ENCODE results near the gene ERVK3-1.
"Not testable (repeated sequence)": the region's sequence is repeated elsewhere in the genome, so short reads cannot be mapped to it uniquely, and the experiment has no call there.

The ERVK3-1 gene

GRCh38 chr19:58338825-58339558 is 33.8 kb downstream of the ERVK3-1 start:
- Histone ChIP-seq H3K27me3 (no peaks in the 10 kb centered on the region), H3K36me3 (peaks cover 54 to 94% (median 76%) of the 10 kb centered on the region in 11 experiments), H3K4me3 (no peak overlapping the region), H3K9ac (no peak overlapping the region), H3K4me1 (peaks cover 8 to 30% (median 16%) of the 10 kb centered on the region in 10 experiments; a peak in 19 of 20 replicates), H3K9me3 (replicated peaks in 1 of 11) (peaks cover 10 to 24% (median 18%) of the 10 kb centered on the region in 11 experiments; a peak in 19 of 22 replicates), H3K27ac (peak overlapping the region in 1 of 11 experiments; percentile 18; a peak in 1 of 22 replicates), H3K4me2 (peak overlapping the region in 1 of 11 experiments; percentile 48; a peak in 3 of 22 replicates), H4K20me1 (peaks cover 0 to 40% (median 16%) of the 10 kb centered on the region in 11 experiments; a peak in 11 of 22 replicates)
- no peak for TF ChIP-seq Cebpa-rat (IDR thresholded peaks at IDR 0.05)

DNA sequence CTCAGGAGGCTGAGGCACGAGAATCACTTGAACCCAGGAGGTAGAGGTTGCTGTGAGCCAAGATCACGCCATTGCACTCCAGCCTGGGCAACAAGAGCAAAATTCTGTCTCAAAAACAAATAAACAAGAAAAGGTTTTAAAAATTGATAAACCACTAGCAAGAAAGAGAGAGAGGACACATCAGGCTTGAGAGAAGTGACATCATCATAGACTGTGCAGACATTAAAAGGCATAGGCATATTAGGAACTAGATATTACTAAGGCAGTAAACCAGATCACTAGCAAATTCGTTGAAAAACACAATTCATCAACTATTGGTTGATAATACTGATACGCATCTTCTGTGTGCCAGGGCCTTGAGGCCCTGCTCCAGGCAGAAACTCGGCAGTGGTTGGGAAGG is 40.4 kb downstream of the ERVK3-1 start:
- Histone ChIP-seq H3K9me3 (replicated peaks in 1 of 11) (peaks cover 0 to 11% (median 7%) of the 10 kb centered on the region in 11 experiments; a peak in 10 of 22 replicates), H4K20me1 (peaks cover 3 to 31% (median 12%) of the 10 kb centered on the region in 11 experiments; a peak in 17 of 22 replicates), H3K4me2 (peak overlapping the region; percentile 86 to 99 (median 96)), H3K4me1 (peaks cover 42 to 61% (median 55%) of the 10 kb centered on the region in 10 experiments), H3K27me3 (no peaks in the 10 kb centered on the region), H3K36me3 (peaks cover 0 to 52% (median 31%) of the 10 kb centered on the region in 11 experiments; a peak in 20 of 22 replicates), H3K27ac (peak overlapping the region in 6 of 11 experiments; percentile 81 to 98 (median 89); a peak in 11 of 22 replicates), H3K4me3 (peak overlapping the region in 4 of 10 experiments; percentile 78 to 88 (median 86); a peak in 2 of 20 replicates), H3K9ac (peak overlapping the region in 8 of 11 experiments; percentile 79 to 91 (median 89); a peak in 10 of 22 replicates)
- no peak for TF ChIP-seq Cebpa-rat (IDR thresholded peaks at IDR 0.05)

DNA sequence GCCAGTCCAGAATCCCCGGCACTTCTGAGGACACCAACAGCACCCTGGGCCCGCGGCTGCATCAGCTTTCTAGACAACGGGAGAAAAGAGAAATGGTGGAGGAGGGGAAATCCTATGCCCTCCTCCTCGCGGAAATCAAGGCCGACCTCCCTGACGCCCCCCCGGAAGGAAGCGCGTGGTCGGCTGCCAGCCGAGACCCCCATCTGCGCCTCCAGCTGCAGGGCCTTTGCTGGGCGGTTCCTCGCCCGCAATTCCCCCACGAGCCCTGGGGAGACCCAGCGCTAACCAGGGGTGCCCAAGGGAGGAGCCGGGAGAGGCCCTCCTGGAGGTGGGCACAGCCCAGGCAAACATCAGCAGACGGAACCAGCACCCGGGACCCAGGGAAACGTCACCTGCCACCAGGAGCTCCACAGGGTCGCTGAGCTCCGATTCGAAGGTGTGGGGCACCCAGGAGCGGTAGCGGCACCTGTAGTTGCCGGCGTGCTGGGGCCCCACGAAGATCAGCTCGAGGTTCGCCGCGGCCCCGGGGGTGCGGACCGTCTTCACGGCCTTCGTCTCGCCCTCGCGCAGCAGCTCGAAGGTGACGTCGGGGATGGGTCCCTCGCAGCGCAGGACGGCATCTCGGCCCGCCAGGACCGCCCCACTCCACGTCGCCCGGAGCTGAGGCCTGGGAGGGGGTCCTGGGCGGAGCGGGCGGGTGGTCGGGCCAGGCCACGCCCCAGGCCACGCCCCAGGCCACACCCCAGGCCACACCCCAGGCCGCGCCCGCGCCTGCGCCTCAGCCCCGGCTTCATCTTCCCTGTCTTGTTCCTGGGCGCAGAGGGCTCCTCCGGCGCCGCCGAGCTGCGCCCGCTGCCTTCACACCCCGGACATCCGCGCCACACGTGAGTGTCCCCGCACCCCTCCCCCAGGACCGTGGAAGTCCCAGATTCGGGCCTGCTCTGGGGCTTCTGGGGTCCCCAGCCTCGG is 42.1 kb downstream of the ERVK3-1 start:
- TF ChIP-seq Cebpa-rat (IDR thresholded peaks at IDR 0.05): no peak
- H3K27ac ChIP-seq: peak overlapping the region; percentile 72 to 98 (median 87)

DNA sequence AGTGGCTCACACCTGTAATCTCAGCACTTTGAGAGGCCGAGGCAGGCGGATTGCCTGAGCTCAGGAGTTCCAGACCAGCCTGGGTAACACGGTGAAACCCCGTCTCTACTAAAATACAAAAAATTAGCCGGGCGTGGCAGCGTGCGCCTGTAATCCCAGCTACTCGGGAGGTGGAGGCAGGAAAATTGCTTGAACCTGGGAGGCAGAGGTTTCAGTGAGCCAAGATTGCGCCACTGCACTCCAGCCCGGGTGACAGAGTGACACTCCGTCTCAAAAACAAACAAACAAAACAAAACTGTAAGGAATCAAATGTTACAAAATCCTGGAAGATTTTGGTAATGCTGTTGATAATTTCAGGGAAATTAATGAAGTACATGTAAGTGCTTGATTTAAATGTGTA is 42.9 kb downstream of the ERVK3-1 start:
- Histone ChIP-seq H3K9me3 (replicated peaks in 1 of 11) (peaks cover 0 to 11% (median 7%) of the 10 kb centered on the region in 11 experiments; a peak in 10 of 22 replicates), H3K9ac (peak overlapping the region; percentile 79 to 91 (median 86)), H3K36me3 (peaks cover 5 to 52% (median 27%) of the 10 kb centered on the region in 11 experiments; a peak in 19 of 22 replicates), H3K4me1 (peaks cover 46 to 79% (median 64%) of the 10 kb centered on the region in 10 experiments), H3K27ac (peak overlapping the region; percentile 55 to 98 (median 87); a peak in 21 of 22 replicates), H4K20me1 (peaks cover 15 to 39% (median 28%) of the 10 kb centered on the region in 11 experiments; a peak in 18 of 22 replicates), H3K4me2 (peak overlapping the region; percentile 86 to 99 (median 96)), H3K4me3 (peak overlapping the region; percentile 72 to 93 (median 82))
- peak in 4 of 11 experiments; percentile 18 to 43 (median 32); a peak in 2 of 22 replicates for TF ChIP-seq Cebpa-rat (IDR thresholded peaks at IDR 0.05)
- not testable (repeated sequence) for H3K27me3 ChIP-seq

More for the DNA sequence above, 42.1 kb downstream of the ERVK3-1 start:
- Histone ChIP-seq H3K9me3 (replicated peaks in 1 of 11) (peaks cover 0 to 11% (median 7%) of the 10 kb centered on the region in 11 experiments; a peak in 10 of 22 replicates), H4K20me1 (peaks cover 15 to 31% (median 19%) of the 10 kb centered on the region in 11 experiments; a peak in 18 of 22 replicates), H3K4me1 (peaks cover 51 to 73% (median 64%) of the 10 kb centered on the region in 10 experiments), H3K9ac (peak overlapping the region; percentile 79 to 91 (median 86)), H3K36me3 (peaks cover 8 to 51% (median 30%) of the 10 kb centered on the region in 11 experiments; a peak in 20 of 22 replicates), H3K4me3 (peak overlapping the region; percentile 72 to 93 (median 82)), H3K27me3 (no peaks in the 10 kb centered on the region), H3K4me2 (peak overlapping the region; percentile 86 to 99 (median 96))

GRCh38 chr19:58349590-58349989 is 44.4 kb downstream of the ERVK3-1 start:
- peaks cover 0 to 5% (median 0%) of the 10 kb centered on the region in 11 experiments; a peak in 5 of 22 replicates for H3K27me3 ChIP-seq
- H3K4me1 ChIP-seq: peaks cover 46 to 70% (median 61%) of the 10 kb centered on the region in 10 experiments
- TF ChIP-seq Cebpa-rat (IDR thresholded peaks at IDR 0.05): no peak
- peaks cover 0 to 51% (median 29%) of the 10 kb centered on the region in 11 experiments; a peak in 19 of 22 replicates for H3K36me3 ChIP-seq
- H3K9me3 ChIP-seq (replicated peaks in 1 of 11): no peaks in the 10 kb centered on the region
- H3K4me2 ChIP-seq: peak overlapping the region; percentile 86 to 99 (median 96)
- H3K9ac ChIP-seq: peak overlapping the region; percentile 65 to 91 (median 85); a peak in 21 of 22 replicates
- peak overlapping the region in 10 of 11 experiments; percentile 27 to 98 (median 83); a peak in 19 of 22 replicates for H3K27ac ChIP-seq
- H4K20me1 ChIP-seq: peaks cover 18 to 50% (median 40%) of the 10 kb centered on the region in 11 experiments; a peak in 20 of 22 replicates
- peak overlapping the region; percentile 47 to 88 (median 75) for H3K4me3 ChIP-seq

GRCh38 chr19:58350001-58350861 is 45.1 kb downstream of the ERVK3-1 start:
- Histone ChIP-seq H3K27ac (peak overlapping the region in 10 of 11 experiments; percentile 27 to 98 (median 83); a peak in 19 of 22 replicates), H3K36me3 (peaks cover 0 to 46% (median 25%) of the 10 kb centered on the region in 11 experiments; a peak in 18 of 22 replicates), H3K4me2 (peak overlapping the region; percentile 86 to 99 (median 96)), H3K9ac (peak overlapping the region; percentile 65 to 91 (median 85)), H3K9me3 (replicated peaks in 1 of 11) (no peaks in the 10 kb centered on the region), H3K27me3 (peaks cover 2 to 12% (median 4%) of the 10 kb centered on the region in 11 experiments; a peak in 21 of 22 replicates), H3K4me3 (peak overlapping the region; percentile 47 to 88 (median 75)), H3K4me1 (peaks cover 45 to 67% (median 55%) of the 10 kb centered on the region in 10 experiments), H4K20me1 (peaks cover 18 to 56% (median 46%) of the 10 kb centered on the region in 11 experiments; a peak in 21 of 22 replicates)
- TF ChIP-seq Cebpa-rat (IDR thresholded peaks at IDR 0.05): no peak

Measured in BLaER1 treated with 17β-estradiol and CSF1 and Interleukin-3, amounts not matched to agents 10 nM and 100 nM (cell line).